Measurements from ENCODE around the gene HBP1.

DNA sequence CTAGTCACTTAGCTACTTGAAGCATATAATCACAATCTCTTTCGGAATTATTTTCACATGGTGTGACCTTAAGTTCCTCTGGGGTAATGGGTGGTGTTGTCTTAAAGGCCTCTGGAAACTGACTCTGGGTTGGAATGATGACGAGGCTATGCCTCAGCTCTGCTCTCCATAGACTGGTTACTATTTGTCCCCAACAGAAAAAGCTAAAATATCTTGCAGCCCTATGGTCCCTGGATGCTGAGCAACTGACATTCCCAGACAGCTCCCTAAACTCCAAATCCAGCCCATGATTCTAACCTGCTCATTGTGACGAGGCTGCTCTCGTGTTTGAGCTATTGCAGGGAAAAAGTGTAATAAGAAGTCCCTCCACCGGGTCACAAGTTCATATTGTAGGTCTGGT lies 51.6 kb downstream of the HBP1 start:
- TF ChIP-seq, protein P1, sequence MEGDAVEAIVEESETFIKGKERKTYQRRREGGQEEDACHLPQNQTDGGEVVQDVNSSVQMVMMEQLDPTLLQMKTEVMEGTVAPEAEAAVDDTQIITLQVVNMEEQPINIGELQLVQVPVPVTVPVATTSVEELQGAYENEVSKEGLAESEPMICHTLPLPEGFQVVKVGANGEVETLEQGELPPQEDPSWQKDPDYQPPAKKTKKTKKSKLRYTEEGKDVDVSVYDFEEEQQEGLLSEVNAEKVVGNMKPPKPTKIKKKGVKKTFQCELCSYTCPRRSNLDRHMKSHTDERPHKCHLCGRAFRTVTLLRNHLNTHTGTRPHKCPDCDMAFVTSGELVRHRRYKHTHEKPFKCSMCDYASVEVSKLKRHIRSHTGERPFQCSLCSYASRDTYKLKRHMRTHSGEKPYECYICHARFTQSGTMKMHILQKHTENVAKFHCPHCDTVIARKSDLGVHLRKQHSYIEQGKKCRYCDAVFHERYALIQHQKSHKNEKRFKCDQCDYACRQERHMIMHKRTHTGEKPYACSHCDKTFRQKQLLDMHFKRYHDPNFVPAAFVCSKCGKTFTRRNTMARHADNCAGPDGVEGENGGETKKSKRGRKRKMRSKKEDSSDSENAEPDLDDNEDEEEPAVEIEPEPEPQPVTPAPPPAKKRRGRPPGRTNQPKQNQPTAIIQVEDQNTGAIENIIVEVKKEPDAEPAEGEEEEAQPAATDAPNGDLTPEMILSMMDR (IDR thresholded peaks at IDR 0.05), result no peak
- TF ChIP-seq POLR2A (IDR thresholded peaks at IDR 0.05), result no peak

All from body of pancreas (tissue), 4 donors.